Right lobe of liver (tissue), 4 donors: ENCODE measurements around the gene SHD.

Source experiments
- POLR2A ChIP-seq: fragments of 450-650 bp; IDR thresholded peaks from one replicate; pipeline ENCODE4 v1.6.1; 2017; ENCODE audit warnings: antibody characterized with exemption, mild to moderate bottlenecking
- TF ChIP-seq, protein P1 (sequence below), 4 donors: fragments of 200-600 bp in 3 of 4; fragments of 450-650 bp in 1 of 4; IDR thresholded peaks; one replicate each; pipeline versions ENCODE4 v1.5.1 to v1.8.0; 2016 to 2022; ENCODE audit warnings: antibody characterized with exemption in 4 of 4, mild to moderate bottlenecking in 2 of 4
- donor health status: DM: no; HTN: no; CAD: no.
- donor health status: DM: no; HTN: no; CAD: no.
- donor health status: DM: no; HTN: yes; CAD: no.

DNA sequence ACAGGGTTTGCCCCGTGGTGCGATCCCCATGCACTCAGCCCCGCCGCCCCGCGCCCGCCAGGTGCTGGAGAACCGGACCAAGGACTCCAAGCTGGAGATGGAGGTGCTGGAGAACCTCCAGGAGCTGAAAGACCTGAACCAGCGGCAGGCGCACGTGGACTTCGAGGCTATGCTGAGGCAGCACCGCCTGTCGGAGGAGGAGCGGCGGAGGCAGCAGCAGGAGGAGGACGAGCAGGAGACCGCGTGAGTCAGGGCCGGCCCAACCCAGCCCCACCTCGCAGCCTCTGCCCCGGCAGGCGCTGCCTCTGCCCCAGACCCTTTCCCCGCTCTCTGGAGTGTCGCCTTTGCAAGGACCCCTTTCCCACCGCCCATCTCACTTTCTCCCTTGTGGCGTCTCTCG lies 20.9 kb upstream of the SHD start:
- TF ChIP-seq, protein P1, sequence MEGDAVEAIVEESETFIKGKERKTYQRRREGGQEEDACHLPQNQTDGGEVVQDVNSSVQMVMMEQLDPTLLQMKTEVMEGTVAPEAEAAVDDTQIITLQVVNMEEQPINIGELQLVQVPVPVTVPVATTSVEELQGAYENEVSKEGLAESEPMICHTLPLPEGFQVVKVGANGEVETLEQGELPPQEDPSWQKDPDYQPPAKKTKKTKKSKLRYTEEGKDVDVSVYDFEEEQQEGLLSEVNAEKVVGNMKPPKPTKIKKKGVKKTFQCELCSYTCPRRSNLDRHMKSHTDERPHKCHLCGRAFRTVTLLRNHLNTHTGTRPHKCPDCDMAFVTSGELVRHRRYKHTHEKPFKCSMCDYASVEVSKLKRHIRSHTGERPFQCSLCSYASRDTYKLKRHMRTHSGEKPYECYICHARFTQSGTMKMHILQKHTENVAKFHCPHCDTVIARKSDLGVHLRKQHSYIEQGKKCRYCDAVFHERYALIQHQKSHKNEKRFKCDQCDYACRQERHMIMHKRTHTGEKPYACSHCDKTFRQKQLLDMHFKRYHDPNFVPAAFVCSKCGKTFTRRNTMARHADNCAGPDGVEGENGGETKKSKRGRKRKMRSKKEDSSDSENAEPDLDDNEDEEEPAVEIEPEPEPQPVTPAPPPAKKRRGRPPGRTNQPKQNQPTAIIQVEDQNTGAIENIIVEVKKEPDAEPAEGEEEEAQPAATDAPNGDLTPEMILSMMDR (IDR thresholded peaks at IDR 0.05) = no peak
- no peak for TF ChIP-seq POLR2A
